ENCODE results near the gene TEX2. TPM values are rescaled to one million over a fixed set of nuclear protein-coding genes. Genes with fewer than 3 reads are reported as not detected.

The TEX2 gene
- total RNA-seq, 2 donors from 2014 or later = 8.4 to 8.7 TPM

- DNase-seq (no peak), ATAC-seq (no peak)
- no peak overlapping the region for H3K27ac Mint-ChIP-seq
Measured at GRCh38 chr17:64158831-64159590, 104.0 kb downstream of the TEX2 start.

GRCh38 chr17:64158406-64158805 is 104.7 kb downstream of the TEX2 start:
- Mint-ChIP-seq H3K4me1 (peaks cover 7% of the 10 kb centered on the region), H3K27ac (no peak overlapping the region), H3K36me3 (ENCODE audit: low read depth) (no peaks in the 10 kb centered on the region), H3K27me3 (no peaks in the 10 kb centered on the region), H3K4me3 (no peak overlapping the region)
- no peaks in the 10 kb centered on the region for H3K9me3 ChIP-seq (ENCODE audit: control insufficient read depth, low read length, poor library complexity, severe bottlenecking)
- ATAC-seq = no peak
- no peak for DNase-seq

More at GRCh38 chr17:64158831-64159590, 104.0 kb downstream of the TEX2 start:
- H3K4me3 Mint-ChIP-seq = no peak overlapping the region
- no peaks in the 10 kb centered on the region for H3K27me3 Mint-ChIP-seq
- no peaks in the 10 kb centered on the region for H3K36me3 Mint-ChIP-seq (ENCODE audit: low read depth)
- no peaks in the 10 kb centered on the region for H3K9me3 ChIP-seq (ENCODE audit: control insufficient read depth, low read length, poor library complexity, severe bottlenecking)
- peaks cover 7% of the 10 kb centered on the region for H3K4me1 Mint-ChIP-seq

GRCh38 chr17:64157669-64158180 is 105.3 kb downstream of the TEX2 start:
- Mint-ChIP-seq H3K36me3 (ENCODE audit: low read depth) (no peaks in the 10 kb centered on the region), H3K27ac (no peak overlapping the region)

GRCh38 chr17:64156670-64157069 is 106.4 kb downstream of the TEX2 start:
- no peaks in the 10 kb centered on the region for H3K9me3 ChIP-seq (ENCODE audit: control insufficient read depth, low read length, poor library complexity, severe bottlenecking)
- peaks cover 2% of the 10 kb centered on the region for H3K4me1 Mint-ChIP-seq
- no peak for DNase-seq
- ATAC-seq = no peak
- H3K27ac Mint-ChIP-seq = no peak overlapping the region
- no peaks in the 10 kb centered on the region for H3K36me3 Mint-ChIP-seq (ENCODE audit: low read depth)
- H3K27me3 Mint-ChIP-seq = no peaks in the 10 kb centered on the region
- H3K4me3 Mint-ChIP-seq = no peak overlapping the region

More at GRCh38 chr17:64157669-64158180, 105.3 kb downstream of the TEX2 start:
- Mint-ChIP-seq H3K4me3 (no peak overlapping the region), H3K27me3 (no peaks in the 10 kb centered on the region), H3K4me1 (peaks cover 7% of the 10 kb centered on the region)
- no peaks in the 10 kb centered on the region for H3K9me3 ChIP-seq (ENCODE audit: control insufficient read depth, low read length, poor library complexity, severe bottlenecking)
- DNase-seq (no peak), ATAC-seq (no peak)

GRCh38 chr17:64155751-64156544 is 107.1 kb downstream of the TEX2 start:
- ATAC-seq (no peak), DNase-seq (no peak)
- H3K9me3 ChIP-seq (ENCODE audit: control insufficient read depth, low read length, poor library complexity, severe bottlenecking) = no peaks in the 10 kb centered on the region
- H3K27ac Mint-ChIP-seq = peak overlapping the region; percentile 66
- H3K27me3 Mint-ChIP-seq = no peaks in the 10 kb centered on the region
- H3K36me3 Mint-ChIP-seq (ENCODE audit: low read depth) = no peaks in the 10 kb centered on the region
- peaks cover 2% of the 10 kb centered on the region for H3K4me1 Mint-ChIP-seq
- H3K4me3 Mint-ChIP-seq = no peak overlapping the region

GRCh38 chr17:64155129-64155528 is 107.9 kb downstream of the TEX2 start:
- no peaks in the 10 kb centered on the region for H3K27me3 Mint-ChIP-seq
- H3K4me1 Mint-ChIP-seq = peaks cover 2% of the 10 kb centered on the region
- H3K4me3 Mint-ChIP-seq = no peak overlapping the region
- no peaks in the 10 kb centered on the region for H3K36me3 Mint-ChIP-seq (ENCODE audit: low read depth)
- peak overlapping the region; percentile 66 for H3K27ac Mint-ChIP-seq
- no peaks in the 10 kb centered on the region for H3K9me3 ChIP-seq (ENCODE audit: control insufficient read depth, low read length, poor library complexity, severe bottlenecking)
- DNase-seq (no peak), ATAC-seq (no peak)

GRCh38 chr17:64154717-64155116 is 108.3 kb downstream of the TEX2 start:
- no peak for ATAC-seq
- peaks cover 2% of the 10 kb centered on the region for H3K4me1 Mint-ChIP-seq
- no peak overlapping the region for H3K4me3 Mint-ChIP-seq
- no peaks in the 10 kb centered on the region for H3K36me3 Mint-ChIP-seq (ENCODE audit: low read depth)
- no peak overlapping the region for H3K27ac Mint-ChIP-seq
- no peaks in the 10 kb centered on the region for H3K9me3 ChIP-seq (ENCODE audit: control insufficient read depth, low read length, poor library complexity, severe bottlenecking)
- no peaks in the 10 kb centered on the region for H3K27me3 Mint-ChIP-seq
- no peak for DNase-seq

- Mint-ChIP-seq H3K27me3 (no peaks in the 10 kb centered on the region), H3K4me1 (peaks cover 2% of the 10 kb centered on the region), H3K27ac (no peak overlapping the region), H3K4me3 (no peak overlapping the region), H3K36me3 (ENCODE audit: low read depth) (no peaks in the 10 kb centered on the region)
- H3K9me3 ChIP-seq (ENCODE audit: control insufficient read depth, low read length, poor library complexity, severe bottlenecking) = no peaks in the 10 kb centered on the region
- ATAC-seq (no peak), DNase-seq (no peak)
Measured at GRCh38 chr17:64154313-64154695, 108.8 kb downstream of the TEX2 start.

- Mint-ChIP-seq H3K4me3 (no peak overlapping the region), H3K4me1 (peaks cover 3% of the 10 kb centered on the region), H3K27me3 (no peaks in the 10 kb centered on the region), H3K36me3 (ENCODE audit: low read depth) (no peaks in the 10 kb centered on the region), H3K27ac (no peak overlapping the region)
- no peaks in the 10 kb centered on the region for H3K9me3 ChIP-seq (ENCODE audit: control insufficient read depth, low read length, poor library complexity, severe bottlenecking)
- ATAC-seq (no peak), DNase-seq (no peak)
Measured at GRCh38 chr17:64153565-64154312, 109.3 kb downstream of the TEX2 start.

GRCh38 chr17:64152428-64153125 is 110.5 kb downstream of the TEX2 start:
- no peaks in the 10 kb centered on the region for H3K9me3 ChIP-seq (ENCODE audit: control insufficient read depth, low read length, poor library complexity, severe bottlenecking)
- ATAC-seq (no peak), DNase-seq (no peak)
- no peaks in the 10 kb centered on the region for H3K36me3 Mint-ChIP-seq (ENCODE audit: low read depth)
- no peak overlapping the region for H3K27ac Mint-ChIP-seq
- peaks cover 8% of the 10 kb centered on the region for H3K4me1 Mint-ChIP-seq
- no peak overlapping the region for H3K4me3 Mint-ChIP-seq
- H3K27me3 Mint-ChIP-seq = no peaks in the 10 kb centered on the region

GRCh38 chr17:64151016-64151368 is 112.1 kb downstream of the TEX2 start:
- ATAC-seq = no peak
- DNase-seq = no peak
- Mint-ChIP-seq H3K36me3 (ENCODE audit: low read depth) (no peaks in the 10 kb centered on the region), H3K4me3 (no peak overlapping the region), H3K4me1 (peaks cover 17% of the 10 kb centered on the region), H3K27ac (peak overlapping the region; percentile 3), H3K27me3 (no peaks in the 10 kb centered on the region)
- H3K9me3 ChIP-seq (ENCODE audit: control insufficient read depth, low read length, poor library complexity, severe bottlenecking) = no peaks in the 10 kb centered on the region

GRCh38 chr17:64150237-64151015 is 112.6 kb downstream of the TEX2 start:
- ATAC-seq (no peak), DNase-seq (no peak)
- Mint-ChIP-seq H3K27me3 (no peaks in the 10 kb centered on the region), H3K27ac (peak overlapping the region; percentile 3), H3K4me3 (no peak overlapping the region), H3K36me3 (ENCODE audit: low read depth) (no peaks in the 10 kb centered on the region), H3K4me1 (peaks cover 17% of the 10 kb centered on the region)
- H3K9me3 ChIP-seq (ENCODE audit: control insufficient read depth, low read length, poor library complexity, severe bottlenecking) = no peaks in the 10 kb centered on the region
